GM18502 (cell line): ENCODE data around the gene NUP93.
"Not testable (repeated sequence)": the region's sequence is repeated elsewhere in the genome, so short reads cannot be mapped to it uniquely, and the experiment has no call there.

Source experiments
- ATAC-seq: cut with Tn5 transposase; IDR thresholded peaks from one replicate; pipeline ENCODE4 v1.9.1; 2021; ENCODE audit warnings: mild to moderate bottlenecking; ENCODE audit not compliant: unreplicated experiment, poor library complexity

The NUP93 gene

GRCh38 chr16:56884026-56884582, 154.2 kb downstream of the NUP93 start:
- no peak for ATAC-seq

GRCh38 chr16:56884929-56885328, 155.0 kb downstream of the NUP93 start:
- ATAC-seq = not testable (repeated sequence)

- ATAC-seq = no peak
These were observed 155.7 kb downstream of the NUP93 start for GRCh38 chr16:56885446-56886162.

GRCh38 chr16:56886296-56886695, 156.4 kb downstream of the NUP93 start:
- ATAC-seq = no peak

GRCh38 chr16:56886826-56887225, 156.9 kb downstream of the NUP93 start:
- no peak for ATAC-seq

- peak; percentile 96 for ATAC-seq
These were observed 158.9 kb downstream of the NUP93 start for GRCh38 chr16:56888806-56889205.

GRCh38 chr16:56889206-56889605, 159.3 kb downstream of the NUP93 start:
- peak; percentile 35 for ATAC-seq

GRCh38 chr16:56891685-56892084, 161.8 kb downstream of the NUP93 start:
- ATAC-seq = no peak

GRCh38 chr16:56892705-56893104, 162.8 kb downstream of the NUP93 start:
- ATAC-seq = no peak

- no peak for ATAC-seq
These were observed 164.5 kb downstream of the NUP93 start for GRCh38 chr16:56894331-56894917.

GRCh38 chr16:56895813-56896212, 165.9 kb downstream of the NUP93 start:
- ATAC-seq = no peak

- ATAC-seq = no peak
These were observed 166.3 kb downstream of the NUP93 start for GRCh38 chr16:56896244-56896643.

- no peak for ATAC-seq
These were observed 167.3 kb downstream of the NUP93 start for GRCh38 chr16:56897026-56897799.

- peak; percentile 75 for ATAC-seq
These were observed 168.9 kb downstream of the NUP93 start for GRCh38 chr16:56898847-56899246.
